ENCODE data around the gene PFAS. TPM values are rescaled to one million over a fixed set of nuclear protein-coding genes. Genes with fewer than 3 reads are reported as not detected.

PFAS gene
- total RNA-seq, 4 donors from 2014 or later: 7.4 to 63.5 (median 14.0) TPM

GRCh38 chr17:8285270-8286181, 36.4 kb downstream of the PFAS start:
- no peaks in the 10 kb centered on the region for H3K27me3 ChIP-seq
- no peak overlapping the region for H3K4me3 ChIP-seq
- H3K36me3 ChIP-seq: no peaks in the 10 kb centered on the region
- TF ChIP-seq CTCF (IDR thresholded peaks at IDR 0.05) (no peak), POLR2A (IDR thresholded peaks at IDR 0.05) (no peak)
- DNase-seq: no peak
- no peaks in the 10 kb centered on the region for H3K9me3 ChIP-seq
- peaks cover 0 to 23% (median 7%) of the 10 kb centered on the region in 4 donors for H3K4me1 ChIP-seq
- H3K27ac ChIP-seq: no peak overlapping the region

GRCh38 chr17:8287651-8288335, 38.7 kb downstream of the PFAS start:
- TF ChIP-seq POLR2A (IDR thresholded peaks at IDR 0.05) (no peak), CTCF (IDR thresholded peaks at IDR 0.05) (no peak)
- Histone ChIP-seq H3K27ac (peak overlapping the region; percentile 87 to 94 (median 90)), H3K9me3 (no peaks in the 10 kb centered on the region), H3K4me1 (peaks cover 0 to 23% (median 7%) of the 10 kb centered on the region in 4 donors), H3K27me3 (no peaks in the 10 kb centered on the region), H3K36me3 (no peaks in the 10 kb centered on the region), H3K4me3 (peak overlapping the region; percentile 70 to 84 (median 74))
- DNase-seq: no peak

- TF ChIP-seq CTCF (IDR thresholded peaks at IDR 0.05) (peak in 1 of 6 experiments; percentile 20), POLR2A (IDR thresholded peaks at IDR 0.05) (peak; percentile 76 to 84)
- peak; percentile 91 to 96 (median 95) for DNase-seq
- no peaks in the 10 kb centered on the region for H3K9me3 ChIP-seq
- peak within 1 kb of the TSS; percentile 70 to 84 (median 74) for H3K4me3 ChIP-seq
- H3K4me1 ChIP-seq: peaks cover 0 to 23% (median 7%) of the 10 kb centered on the region in 4 donors
- H3K27ac ChIP-seq: peak within 1 kb of the TSS; percentile 87 to 94 (median 90)
- no peaks in the 10 kb centered on the region for H3K36me3 ChIP-seq
- no peaks in the 10 kb centered on the region for H3K27me3 ChIP-seq
Measured at GRCh38 chr17:8288336-8289102, 39.4 kb downstream of the PFAS start, which contains the start of gene RANGRF. RANGRF (plus strand) TSS chr17:8288670; CDS start chr17:8288789, 119 bp downstream.

GRCh38 chr17:8289103-8289397, 40.0 kb downstream of the PFAS start:
- peaks cover 0 to 24% (median 7%) of the 10 kb centered on the region in 4 donors for H3K4me1 ChIP-seq
- H3K4me3 ChIP-seq: peak overlapping the region; percentile 70 to 84 (median 74)
- DNase-seq: peak in 1 of 3 donors; percentile 89

More at GRCh38 chr17:8289103-8289397, 40.0 kb downstream of the PFAS start:
- H3K27ac ChIP-seq: peak overlapping the region; percentile 87 to 94 (median 90)
- TF ChIP-seq POLR2A (IDR thresholded peaks at IDR 0.05) (no peak), CTCF (IDR thresholded peaks at IDR 0.05) (no peak)
- no peaks in the 10 kb centered on the region for H3K27me3 ChIP-seq
- no peaks in the 10 kb centered on the region for H3K9me3 ChIP-seq
- H3K36me3 ChIP-seq: no peaks in the 10 kb centered on the region

All from Peyer's patch (tissue), 4 donors.